WTC11 (cell line): ENCODE results near the gene OPN3.

Source experiments
- CREB1 ChIP-seq: sonication (generic); formaldehyde crosslinking; IDR thresholded peaks from 2 replicates; pipeline ENCODE4 v1.8.0; 2023; ENCODE audit warnings: mild to moderate bottlenecking, missing genetic modification reagents
- ETV6 ChIP-seq: sonication (generic); formaldehyde crosslinking; IDR thresholded peaks from 2 replicates; pipeline ENCODE4 v1.8.1; 2022; ENCODE audit warnings: mild to moderate bottlenecking, missing genetic modification reagents
- FOXJ3 ChIP-seq: sonication (generic); formaldehyde crosslinking; IDR thresholded peaks from 2 replicates; pipeline ENCODE4 v1.9.0; 2021; ENCODE audit warnings: missing genetic modification reagents, mild to moderate bottlenecking, borderline replicate concordance
- NR2C2 ChIP-seq: sonication (generic); formaldehyde crosslinking; IDR thresholded peaks from 2 replicates; pipeline ENCODE4 v1.8.0; 2022; ENCODE audit warnings: mild to moderate bottlenecking, missing genetic modification reagents
- RORB ChIP-seq: fragments of 250-450 bp; sonication (Bioruptor Pico); IDR thresholded peaks from 2 replicates; pipeline ENCODE4 v1.9.0; 2021; ENCODE audit warnings: mild to moderate bottlenecking
- TEAD1 ChIP-seq: sonication (generic); formaldehyde crosslinking; IDR thresholded peaks from 2 replicates; pipeline ENCODE4 v1.8.0; 2022; ENCODE audit warnings: mild to moderate bottlenecking, missing genetic modification reagents
- ZNF232 ChIP-seq: sonication (generic); formaldehyde crosslinking; IDR thresholded peaks from 2 replicates; pipeline ENCODE4 v1.8.0; 2022; ENCODE audit warnings: mild to moderate bottlenecking, missing genetic modification reagents
- ZNF416 ChIP-seq: fragments of 250-450 bp; sonication (Bioruptor Pico); IDR thresholded peaks from 2 replicates; pipeline ENCODE4 v1.9.0; 2021; ENCODE audit warnings: mild to moderate bottlenecking, inconsistent platforms
- TF ChIP-seq, protein P1 (sequence below): sonication (generic); formaldehyde crosslinking; IDR thresholded peaks from 2 replicates; pipeline ENCODE4 v1.8.0; 2022; ENCODE audit warnings: mild to moderate bottlenecking, missing genetic modification reagents
- TF ChIP-seq, protein P2 (sequence below): fragments of 200-600 bp; IDR thresholded peaks from 2 replicates; pipeline ENCODE4 v1.8.0; 2022; ENCODE audit warnings: antibody characterized with exemption
- TF ChIP-seq, protein P3 (sequence below): sonication (generic); formaldehyde crosslinking; IDR thresholded peaks from 2 replicates; pipeline ENCODE4 v1.8.1; 2022; ENCODE audit warnings: low read depth, missing genetic modification reagents, borderline replicate concordance
- TF ChIP-seq, protein P4 (sequence below): sonication (generic); formaldehyde crosslinking; conservative IDR thresholded peaks from 2 replicates; pipeline ENCODE4 v1.8.1; 2022; ENCODE audit warnings: mild to moderate bottlenecking, missing genetic modification reagents

DNA sequence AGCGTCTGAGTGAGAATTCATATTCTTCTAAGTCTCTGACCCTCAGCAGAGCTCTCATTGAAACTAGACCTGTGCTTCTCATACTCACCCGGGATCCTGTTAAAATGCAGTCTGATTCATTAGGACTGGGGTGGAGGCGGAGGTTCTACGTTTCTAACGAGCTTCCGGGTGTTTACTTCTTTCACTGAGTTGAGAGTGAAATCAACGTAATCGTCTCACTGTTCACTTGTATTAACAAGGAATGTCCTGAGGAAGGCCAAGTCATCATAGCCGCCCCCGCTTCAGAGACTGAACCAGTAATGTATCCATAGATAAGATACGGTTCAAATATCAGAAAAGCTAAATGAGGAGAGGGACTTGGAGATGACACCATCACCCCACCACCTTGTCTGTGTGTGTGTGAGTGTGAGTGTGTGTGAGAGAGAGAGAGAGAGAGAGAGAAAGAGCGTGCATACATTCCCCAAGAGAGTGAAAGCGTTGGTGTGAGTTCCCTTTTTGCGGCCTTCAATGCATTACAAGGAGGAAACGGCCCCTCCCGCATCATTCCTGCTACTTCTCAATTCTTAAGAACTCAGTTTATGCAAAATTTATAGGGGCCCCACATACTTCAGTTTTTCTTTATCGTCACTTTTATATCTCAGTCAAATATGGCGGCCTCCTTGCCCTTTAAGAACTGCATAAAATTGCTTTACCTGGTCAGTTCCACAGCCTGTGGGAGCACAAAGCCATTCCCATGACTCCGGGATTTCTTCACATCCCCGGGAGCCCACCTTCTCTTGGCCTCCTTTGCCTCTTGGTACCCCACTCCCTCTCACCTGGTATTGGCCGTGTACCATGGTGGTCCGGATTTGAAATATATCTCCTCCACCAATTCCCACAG, 88.2 kb downstream of the OPN3 start:
- TF ChIP-seq, protein P1, sequence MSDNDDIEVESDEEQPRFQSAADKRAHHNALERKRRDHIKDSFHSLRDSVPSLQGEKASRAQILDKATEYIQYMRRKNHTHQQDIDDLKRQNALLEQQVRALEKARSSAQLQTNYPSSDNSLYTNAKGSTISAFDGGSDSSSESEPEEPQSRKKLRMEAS (CRISPR knock-in tag) = no peak
- TF ChIP-seq, protein P2, sequence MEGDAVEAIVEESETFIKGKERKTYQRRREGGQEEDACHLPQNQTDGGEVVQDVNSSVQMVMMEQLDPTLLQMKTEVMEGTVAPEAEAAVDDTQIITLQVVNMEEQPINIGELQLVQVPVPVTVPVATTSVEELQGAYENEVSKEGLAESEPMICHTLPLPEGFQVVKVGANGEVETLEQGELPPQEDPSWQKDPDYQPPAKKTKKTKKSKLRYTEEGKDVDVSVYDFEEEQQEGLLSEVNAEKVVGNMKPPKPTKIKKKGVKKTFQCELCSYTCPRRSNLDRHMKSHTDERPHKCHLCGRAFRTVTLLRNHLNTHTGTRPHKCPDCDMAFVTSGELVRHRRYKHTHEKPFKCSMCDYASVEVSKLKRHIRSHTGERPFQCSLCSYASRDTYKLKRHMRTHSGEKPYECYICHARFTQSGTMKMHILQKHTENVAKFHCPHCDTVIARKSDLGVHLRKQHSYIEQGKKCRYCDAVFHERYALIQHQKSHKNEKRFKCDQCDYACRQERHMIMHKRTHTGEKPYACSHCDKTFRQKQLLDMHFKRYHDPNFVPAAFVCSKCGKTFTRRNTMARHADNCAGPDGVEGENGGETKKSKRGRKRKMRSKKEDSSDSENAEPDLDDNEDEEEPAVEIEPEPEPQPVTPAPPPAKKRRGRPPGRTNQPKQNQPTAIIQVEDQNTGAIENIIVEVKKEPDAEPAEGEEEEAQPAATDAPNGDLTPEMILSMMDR = no peak
- TF ChIP-seq ZNF232 (CRISPR knock-in tag) = no peak
- TF ChIP-seq, protein P3, sequence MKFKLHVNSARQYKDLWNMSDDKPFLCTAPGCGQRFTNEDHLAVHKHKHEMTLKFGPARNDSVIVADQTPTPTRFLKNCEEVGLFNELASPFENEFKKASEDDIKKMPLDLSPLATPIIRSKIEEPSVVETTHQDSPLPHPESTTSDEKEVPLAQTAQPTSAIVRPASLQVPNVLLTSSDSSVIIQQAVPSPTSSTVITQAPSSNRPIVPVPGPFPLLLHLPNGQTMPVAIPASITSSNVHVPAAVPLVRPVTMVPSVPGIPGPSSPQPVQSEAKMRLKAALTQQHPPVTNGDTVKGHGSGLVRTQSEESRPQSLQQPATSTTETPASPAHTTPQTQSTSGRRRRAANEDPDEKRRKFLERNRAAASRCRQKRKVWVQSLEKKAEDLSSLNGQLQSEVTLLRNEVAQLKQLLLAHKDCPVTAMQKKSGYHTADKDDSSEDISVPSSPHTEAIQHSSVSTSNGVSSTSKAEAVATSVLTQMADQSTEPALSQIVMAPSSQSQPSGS (CRISPR knock-in tag) = no peak
- TF ChIP-seq, protein P4, sequence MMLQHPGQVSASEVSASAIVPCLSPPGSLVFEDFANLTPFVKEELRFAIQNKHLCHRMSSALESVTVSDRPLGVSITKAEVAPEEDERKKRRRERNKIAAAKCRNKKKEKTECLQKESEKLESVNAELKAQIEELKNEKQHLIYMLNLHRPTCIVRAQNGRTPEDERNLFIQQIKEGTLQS (CRISPR knock-in tag) = no peak
- no peak for TF ChIP-seq RORB (CRISPR knock-in tag)
- TF ChIP-seq ZNF416 (CRISPR knock-in tag) = no peak
- no peak for TF ChIP-seq NR2C2 (CRISPR knock-in tag)
- TF ChIP-seq CREB1 (CRISPR knock-in tag) = no peak
- TF ChIP-seq TEAD1 (CRISPR knock-in tag) = no peak
- no peak for TF ChIP-seq FOXJ3 (CRISPR knock-in tag)
- TF ChIP-seq ETV6 (CRISPR knock-in tag) = no peak
